ENCODE data around the gene C9.

C9 gene

DNA sequence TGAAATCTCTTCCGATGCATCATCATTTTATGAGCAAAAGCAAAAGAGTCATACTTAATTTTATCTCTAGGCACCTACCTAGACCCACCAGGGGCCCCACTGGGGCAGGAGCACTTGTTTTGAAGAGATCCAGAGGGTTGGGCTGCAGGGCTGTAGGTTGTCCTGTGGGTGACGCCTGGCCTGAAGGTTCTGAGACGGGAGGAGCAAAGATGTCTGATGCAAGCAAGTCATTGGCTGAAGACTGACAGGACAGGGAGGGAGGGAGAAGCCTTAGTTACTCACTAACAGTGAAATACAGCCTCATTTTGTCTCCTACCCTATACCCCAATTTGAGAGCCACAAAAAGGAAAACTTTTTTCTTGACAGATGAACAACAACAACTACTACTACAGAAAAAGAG, 17.1 kb upstream of the C9 start:
- H2BK5ac ChIP-seq (ENCODE audit: low read length), result no peak overlapping the region
- no peaks in the 10 kb centered on the region for H3K79me2 ChIP-seq (ENCODE audit: control insufficient read depth, insufficient read depth, low read length)
- DNase-seq, result peak; percentile 31
- no peak overlapping the region for H2BK120ac ChIP-seq (ENCODE audit: low read depth, low read length)
- no peak overlapping the region for H3K18ac ChIP-seq (ENCODE audit: low read length)
- H2AK5ac ChIP-seq (ENCODE audit: low read length), result no peak overlapping the region
- H4K8ac ChIP-seq (ENCODE audit: low read depth, low read length), result no peak overlapping the region
- no peak overlapping the region for H2BK15ac ChIP-seq (replicated peaks; ENCODE audit: low read depth)
- H3K4me1 ChIP-seq (ENCODE audit: control insufficient read depth, low read depth, low read length), result no peaks in the 10 kb centered on the region
- no peak overlapping the region for H3K56ac ChIP-seq (ENCODE audit: low read length)
- no peaks in the 10 kb centered on the region for H3K36me3 ChIP-seq (ENCODE audit: control insufficient read depth, insufficient read depth, low read length)
- no peak overlapping the region for H4K5ac ChIP-seq (ENCODE audit: low read length)
- H3K4ac ChIP-seq (ENCODE audit: low read depth, low read length), result no peak overlapping the region
- WGBS (ENCODE audit: extremely low coverage, insufficient coverage, low lambda C conversion rate), result no CpG with 5 or more reads among the region's 3 CpGs
- H3K79me1 ChIP-seq (ENCODE audit: low read length), result no peaks in the 10 kb centered on the region
- no peak overlapping the region for H3K9ac ChIP-seq (ENCODE audit: low read length)
- H3K27ac ChIP-seq (ENCODE audit: low read depth, low read length), result no peak overlapping the region
- no peak overlapping the region for H3K4me2 ChIP-seq (ENCODE audit: low read length)
- no peaks in the 10 kb centered on the region for H3K27me3 ChIP-seq (ENCODE audit: insufficient read depth, low read length, poor library complexity)
- no peak overlapping the region for H3K4me3 ChIP-seq (ENCODE audit: low read length)
- no peak overlapping the region for H3K23ac ChIP-seq (ENCODE audit: low read length)

DNA sequence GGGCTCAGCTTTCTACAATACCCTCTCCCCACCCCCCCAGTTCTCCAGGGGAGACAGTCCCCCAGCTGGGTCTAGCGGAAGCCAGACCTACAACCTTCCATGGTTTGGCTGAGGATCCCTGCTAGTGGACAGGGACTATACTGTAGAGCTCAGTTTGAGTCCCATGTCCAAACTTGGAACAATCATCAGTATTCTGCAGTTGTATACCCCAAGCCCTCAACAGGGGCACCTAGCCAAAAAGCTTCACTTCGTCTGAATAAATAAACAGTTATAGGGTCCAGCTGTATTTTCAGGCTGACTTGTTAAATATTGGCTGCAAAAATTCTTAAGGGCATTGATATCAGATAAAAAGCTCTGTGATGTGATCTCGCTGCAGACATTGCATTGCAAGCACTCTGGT, 15.4 kb upstream of the C9 start:
- no peak overlapping the region for H4K8ac ChIP-seq (ENCODE audit: low read depth, low read length)
- H3K27me3 ChIP-seq (ENCODE audit: insufficient read depth, low read length, poor library complexity), result no peaks in the 10 kb centered on the region
- H3K36me3 ChIP-seq (ENCODE audit: control insufficient read depth, insufficient read depth, low read length), result no peaks in the 10 kb centered on the region
- no peaks in the 10 kb centered on the region for H3K4me1 ChIP-seq (ENCODE audit: control insufficient read depth, low read depth, low read length)
- H3K18ac ChIP-seq (ENCODE audit: low read length), result no peak overlapping the region
- H3K4me2 ChIP-seq (ENCODE audit: low read length), result no peak overlapping the region
- no peak overlapping the region for H2BK120ac ChIP-seq (ENCODE audit: low read depth, low read length)
- WGBS (ENCODE audit: extremely low coverage, insufficient coverage, low lambda C conversion rate), result no CpG with 5 or more reads among the region's 3 CpGs
- no peak overlapping the region for H3K4ac ChIP-seq (ENCODE audit: low read depth, low read length)
- H2AK5ac ChIP-seq (ENCODE audit: low read length), result no peak overlapping the region
- H3K4me3 ChIP-seq (ENCODE audit: low read length), result no peak overlapping the region
- no peaks in the 10 kb centered on the region for H3K79me1 ChIP-seq (ENCODE audit: low read length)
- DNase-seq, result no peak
- H2BK5ac ChIP-seq (ENCODE audit: low read length), result no peak overlapping the region
- no peak overlapping the region for H2BK15ac ChIP-seq (replicated peaks; ENCODE audit: low read depth)
- H3K79me2 ChIP-seq (ENCODE audit: control insufficient read depth, insufficient read depth, low read length), result no peaks in the 10 kb centered on the region
- no peak overlapping the region for H4K5ac ChIP-seq (ENCODE audit: low read length)
- H3K27ac ChIP-seq (ENCODE audit: low read depth, low read length), result no peak overlapping the region
- H3K56ac ChIP-seq (ENCODE audit: low read length), result no peak overlapping the region
- no peak overlapping the region for H3K9ac ChIP-seq (ENCODE audit: low read length)
- no peak overlapping the region for H3K23ac ChIP-seq (ENCODE audit: low read length)

DNA sequence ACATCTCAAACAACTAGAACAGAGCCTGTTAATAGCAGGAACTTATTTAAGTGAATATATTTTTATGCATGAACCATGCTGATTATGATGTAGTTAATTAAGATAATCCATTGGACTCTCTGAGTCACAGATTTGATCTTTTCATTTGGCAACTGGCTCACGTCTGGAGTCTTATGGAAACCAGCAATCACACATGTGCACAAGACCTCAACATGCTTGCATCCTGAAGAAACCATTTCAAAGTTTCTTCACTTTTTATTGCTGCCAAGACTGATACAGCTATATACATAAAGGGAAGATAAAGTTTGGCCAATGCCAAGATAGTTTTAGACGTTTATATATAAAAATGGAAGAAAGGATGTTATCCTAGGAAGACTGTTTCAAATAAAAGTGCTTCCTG, 13.3 kb upstream of the C9 start:
- H2AK5ac ChIP-seq (ENCODE audit: low read length), result no peak overlapping the region
- no peaks in the 10 kb centered on the region for H3K36me3 ChIP-seq (ENCODE audit: control insufficient read depth, insufficient read depth, low read length)
- H4K8ac ChIP-seq (ENCODE audit: low read depth, low read length), result no peak overlapping the region

DNA sequence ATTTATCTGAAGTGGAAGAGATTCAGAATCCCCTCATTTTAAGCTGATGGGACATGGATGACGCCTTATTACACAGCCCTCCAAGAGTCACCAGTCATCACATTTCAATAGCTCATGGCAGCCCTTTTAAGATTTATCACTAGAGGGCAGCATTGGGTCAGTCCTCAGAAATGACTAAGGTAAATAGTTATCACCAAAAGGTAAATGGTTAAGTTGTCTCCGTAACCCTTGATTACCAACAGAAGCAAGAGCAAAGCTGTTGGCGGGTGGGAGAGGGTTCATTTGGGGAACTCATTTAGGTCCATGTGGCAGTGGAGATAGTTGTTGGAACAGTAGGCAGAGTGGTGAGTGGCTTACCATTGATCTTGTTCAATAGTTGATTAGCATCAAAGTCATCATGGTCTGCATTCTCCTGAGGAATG, 12.0 kb upstream of the C9 start:
- H3K4me3 ChIP-seq (ENCODE audit: low read length), result no peak overlapping the region
- peak; percentile 84 for DNase-seq
- no peaks in the 10 kb centered on the region for H3K79me1 ChIP-seq (ENCODE audit: low read length)
- H3K4me1 ChIP-seq (ENCODE audit: control insufficient read depth, low read depth, low read length), result no peaks in the 10 kb centered on the region
- no peak overlapping the region for H2BK15ac ChIP-seq (replicated peaks; ENCODE audit: low read depth)
- no CpG with 5 or more reads among the region's 3 CpGs for WGBS (ENCODE audit: extremely low coverage, insufficient coverage, low lambda C conversion rate)
- no peaks in the 10 kb centered on the region for H3K27me3 ChIP-seq (ENCODE audit: insufficient read depth, low read length, poor library complexity)
- no peak overlapping the region for H3K56ac ChIP-seq (ENCODE audit: low read length)
- no peaks in the 10 kb centered on the region for H3K79me2 ChIP-seq (ENCODE audit: control insufficient read depth, insufficient read depth, low read length)
- no peak overlapping the region for H2AK5ac ChIP-seq (ENCODE audit: low read length)
- no peak overlapping the region for H3K18ac ChIP-seq (ENCODE audit: low read length)
- H3K4ac ChIP-seq (ENCODE audit: low read depth, low read length), result no peak overlapping the region
- H4K8ac ChIP-seq (ENCODE audit: low read depth, low read length), result no peak overlapping the region
- no peak overlapping the region for H3K4me2 ChIP-seq (ENCODE audit: low read length)
- H2BK5ac ChIP-seq (ENCODE audit: low read length), result no peak overlapping the region
- H3K27ac ChIP-seq (ENCODE audit: low read depth, low read length), result no peak overlapping the region
- no peak overlapping the region for H4K5ac ChIP-seq (ENCODE audit: low read length)
- no peak overlapping the region for H3K9ac ChIP-seq (ENCODE audit: low read length)
- H3K36me3 ChIP-seq (ENCODE audit: control insufficient read depth, insufficient read depth, low read length), result no peaks in the 10 kb centered on the region
- H3K23ac ChIP-seq (ENCODE audit: low read length), result no peak overlapping the region
- H2BK120ac ChIP-seq (ENCODE audit: low read depth, low read length), result no peak overlapping the region

More for the DNA sequence above, 13.3 kb upstream of the C9 start:
- Histone ChIP-seq H3K27me3 (ENCODE audit: insufficient read depth, low read length, poor library complexity) (no peaks in the 10 kb centered on the region), H4K5ac (ENCODE audit: low read length) (no peak overlapping the region), H3K27ac (ENCODE audit: low read depth, low read length) (no peak overlapping the region), H3K18ac (ENCODE audit: low read length) (no peak overlapping the region), H3K4me3 (ENCODE audit: low read length) (no peak overlapping the region), H3K4me1 (ENCODE audit: control insufficient read depth, low read depth, low read length) (no peaks in the 10 kb centered on the region), H3K4ac (ENCODE audit: low read depth, low read length) (no peak overlapping the region), H3K9ac (ENCODE audit: low read length) (no peak overlapping the region), H3K4me2 (ENCODE audit: low read length) (no peak overlapping the region), H2BK15ac (replicated peaks; ENCODE audit: low read depth) (no peak overlapping the region), H3K56ac (ENCODE audit: low read length) (no peak overlapping the region), H3K23ac (ENCODE audit: low read length) (no peak overlapping the region), H2BK5ac (ENCODE audit: low read length) (no peak overlapping the region), H3K79me1 (ENCODE audit: low read length) (no peaks in the 10 kb centered on the region), H2BK120ac (ENCODE audit: low read depth, low read length) (no peak overlapping the region), H3K79me2 (ENCODE audit: control insufficient read depth, insufficient read depth, low read length) (no peaks in the 10 kb centered on the region)
- no CpG with 5 or more reads among the region's 2 CpGs for WGBS (ENCODE audit: extremely low coverage, insufficient coverage, low lambda C conversion rate)
- no peak for DNase-seq

DNA sequence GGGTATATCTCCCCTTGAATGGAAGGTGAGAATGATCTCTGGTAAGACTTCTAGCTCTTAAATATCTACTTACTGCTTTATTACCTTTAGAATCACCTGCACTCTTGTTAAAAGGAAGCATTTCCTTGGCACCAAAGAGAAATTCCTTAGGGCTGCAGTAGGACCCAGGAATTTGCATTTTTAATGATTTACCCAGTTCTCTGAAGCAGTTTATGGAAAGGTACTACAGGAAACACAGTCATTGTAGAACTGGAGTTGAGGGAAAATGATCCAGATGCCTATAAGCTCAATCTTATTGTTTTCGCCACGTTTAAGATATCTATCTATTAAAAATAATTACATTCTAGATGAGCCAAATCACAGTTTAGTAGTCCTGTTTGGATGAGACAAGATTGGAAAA, 9.5 kb upstream of the C9 start:
- no peak overlapping the region for H3K56ac ChIP-seq (ENCODE audit: low read length)
- no peaks in the 10 kb centered on the region for H3K79me2 ChIP-seq (ENCODE audit: control insufficient read depth, insufficient read depth, low read length)
- H2AK5ac ChIP-seq (ENCODE audit: low read length), result no peak overlapping the region
- H3K4me3 ChIP-seq (ENCODE audit: low read length), result no peak overlapping the region
- DNase-seq, result no peak
- H2BK120ac ChIP-seq (ENCODE audit: low read depth, low read length), result no peak overlapping the region
- H3K4me1 ChIP-seq (ENCODE audit: control insufficient read depth, low read depth, low read length), result no peaks in the 10 kb centered on the region
- H3K79me1 ChIP-seq (ENCODE audit: low read length), result no peaks in the 10 kb centered on the region
- no CpG with 5 or more reads among the region's 2 CpGs for WGBS (ENCODE audit: extremely low coverage, insufficient coverage, low lambda C conversion rate)
- H3K23ac ChIP-seq (ENCODE audit: low read length), result no peak overlapping the region
- no peak overlapping the region for H3K18ac ChIP-seq (ENCODE audit: low read length)
- H3K4me2 ChIP-seq (ENCODE audit: low read length), result no peak overlapping the region
- H3K9ac ChIP-seq (ENCODE audit: low read length), result no peak overlapping the region
- no peak overlapping the region for H4K8ac ChIP-seq (ENCODE audit: low read depth, low read length)
- no peak overlapping the region for H3K4ac ChIP-seq (ENCODE audit: low read depth, low read length)
- no peaks in the 10 kb centered on the region for H3K27me3 ChIP-seq (ENCODE audit: insufficient read depth, low read length, poor library complexity)
- no peak overlapping the region for H2BK15ac ChIP-seq (replicated peaks; ENCODE audit: low read depth)
- no peaks in the 10 kb centered on the region for H3K36me3 ChIP-seq (ENCODE audit: control insufficient read depth, insufficient read depth, low read length)
- H2BK5ac ChIP-seq (ENCODE audit: low read length), result no peak overlapping the region
- no peak overlapping the region for H3K27ac ChIP-seq (ENCODE audit: low read depth, low read length)
- H4K5ac ChIP-seq (ENCODE audit: low read length), result no peak overlapping the region

DNA sequence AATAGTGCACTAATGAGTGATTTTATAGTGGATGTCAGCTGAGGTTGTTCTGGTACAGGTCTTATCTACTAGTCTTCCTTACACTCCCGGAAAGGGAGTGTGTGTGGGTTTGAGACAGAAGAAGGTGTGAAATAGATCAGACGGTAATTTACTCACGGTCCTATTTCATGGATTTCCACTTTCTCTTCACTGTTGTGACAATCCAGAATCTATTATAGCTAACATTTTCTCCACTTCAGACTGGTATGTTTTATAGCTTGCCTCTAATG, 7.0 kb upstream of the C9 start:
- DNase-seq, result no peak
- H2BK120ac ChIP-seq (ENCODE audit: low read depth, low read length), result no peak overlapping the region
- no peak overlapping the region for H3K4me2 ChIP-seq (ENCODE audit: low read length)
- no peak overlapping the region for H3K9ac ChIP-seq (ENCODE audit: low read length)
- H3K36me3 ChIP-seq (ENCODE audit: control insufficient read depth, insufficient read depth, low read length), result no peaks in the 10 kb centered on the region
- no peak overlapping the region for H3K18ac ChIP-seq (ENCODE audit: low read length)
- H3K27ac ChIP-seq (ENCODE audit: low read depth, low read length), result no peak overlapping the region
- H2BK5ac ChIP-seq (ENCODE audit: low read length), result no peak overlapping the region
- no peak overlapping the region for H3K23ac ChIP-seq (ENCODE audit: low read length)
- no peak overlapping the region for H2BK15ac ChIP-seq (replicated peaks; ENCODE audit: low read depth)
- H3K56ac ChIP-seq (ENCODE audit: low read length), result no peak overlapping the region
- H3K27me3 ChIP-seq (ENCODE audit: insufficient read depth, low read length, poor library complexity), result no peaks in the 10 kb centered on the region
- H3K4me1 ChIP-seq (ENCODE audit: control insufficient read depth, low read depth, low read length), result no peaks in the 10 kb centered on the region
- no peak overlapping the region for H3K4ac ChIP-seq (ENCODE audit: low read depth, low read length)
- H2AK5ac ChIP-seq (ENCODE audit: low read length), result no peak overlapping the region
- no peak overlapping the region for H4K5ac ChIP-seq (ENCODE audit: low read length)
- H4K8ac ChIP-seq (ENCODE audit: low read depth, low read length), result no peak overlapping the region
- WGBS (ENCODE audit: extremely low coverage, insufficient coverage, low lambda C conversion rate), result no CpG with 5 or more reads among the region's 3 CpGs
- no peaks in the 10 kb centered on the region for H3K79me2 ChIP-seq (ENCODE audit: control insufficient read depth, insufficient read depth, low read length)
- H3K79me1 ChIP-seq (ENCODE audit: low read length), result no peaks in the 10 kb centered on the region
- no peak overlapping the region for H3K4me3 ChIP-seq (ENCODE audit: low read length)

Measured in mesendoderm (in vitro differentiated cells).